Ureter (tissue), 1 donor: ENCODE results near the gene CYTH2. TPM values are rescaled to one million over a fixed set of nuclear protein-coding genes. Genes with fewer than 3 reads are reported as not detected.

ENCODE experiments used
- DNase-seq: peaks from one replicate; pipeline ENCODE4 v3.0.0-alpha.2; 2020; ENCODE audit warnings: low spot score
- total RNA-seq: library from RNA; stranded (reverse); gene quantifications from one replicate; pipeline ENCODE4 v1.2.4, GENCODE V29; 2023
- donor health status: DM: yes; HTN: yes; CAD: no.

The CYTH2 gene
- total RNA-seq = 61.6 TPM

GRCh38 chr19:48469289-48469881 is at the start of gene CYTH2:
CYTH2 (plus strand) TSS chr19:48469369; CDS start chr19:48469508, 139 bp downstream.
- peak; percentile 90 for DNase-seq

- no peak for DNase-seq
These were observed 47.6 kb upstream of the CYTH2 start for GRCh38 chr19:48421548-48421947.

- DNase-seq = no peak
These were observed 44.4 kb upstream of the CYTH2 start for GRCh38 chr19:48424694-48425219.

GRCh38 chr19:48428670-48429069 is 40.5 kb upstream of the CYTH2 start:
- no peak for DNase-seq

GRCh38 chr19:48433337-48433736 is 35.8 kb upstream of the CYTH2 start:
- no peak for DNase-seq

GRCh38 chr19:48436586-48436985 is 32.6 kb upstream of the CYTH2 start:
- DNase-seq = no peak

GRCh38 chr19:48441360-48442050 is 27.7 kb upstream of the CYTH2 start:
- DNase-seq = no peak

GRCh38 chr19:48442116-48443035 is 26.8 kb upstream of the CYTH2 start:
- no peak for DNase-seq

GRCh38 chr19:48443256-48443655 is 25.9 kb upstream of the CYTH2 start:
- DNase-seq = no peak

- no peak for DNase-seq
These were observed 25.4 kb upstream of the CYTH2 start for GRCh38 chr19:48443731-48444128.

- DNase-seq = no peak
These were observed 24.8 kb upstream of the CYTH2 start for GRCh38 chr19:48444129-48444935.

GRCh38 chr19:48444936-48445200 is 24.3 kb upstream of the CYTH2 start:
- no peak for DNase-seq

GRCh38 chr19:48445256-48445605 is 23.9 kb upstream of the CYTH2 start:
- DNase-seq = no peak

GRCh38 chr19:48445606-48446481 is 23.3 kb upstream of the CYTH2 start, which contains the start of gene GRWD1:
GRWD1 (plus strand) TSS chr19:48445983; CDS start chr19:48446006, 23 bp downstream.
- DNase-seq = peak; percentile 93

- no peak for DNase-seq
These were observed 22.6 kb upstream of the CYTH2 start for GRCh38 chr19:48446579-48446978.

GRCh38 chr19:48448563-48448962 is 20.6 kb upstream of the CYTH2 start:
- DNase-seq = no peak

- no peak for DNase-seq
These were observed 18.7 kb upstream of the CYTH2 start for GRCh38 chr19:48450441-48450840.

GRCh38 chr19:48450863-48451262 is 18.3 kb upstream of the CYTH2 start:
- DNase-seq = no peak

GRCh38 chr19:48451624-48452023 is 17.5 kb upstream of the CYTH2 start:
- no peak for DNase-seq

GRCh38 chr19:48452289-48453190 is 16.6 kb upstream of the CYTH2 start:
- no peak for DNase-seq
